B cell (primary cell): ENCODE measurements around the gene TXNRD1. TPM values are rescaled to one million over a fixed set of nuclear protein-coding genes. Genes with fewer than 3 reads are reported as not detected.

ENCODE experiments used
- ATAC-seq: fragments of 200-7000 bp; cut with Tn5 transposase; one replicate; pipeline ENCODE4 v1.10.0; 2021; ENCODE audit warnings: low read depth, mild to moderate bottlenecking, moderate number of reproducible peaks, moderate library complexity
- CTCF ChIA-PET: fragments of 350-600 bp; sonication (Branson Sonifier 250); formaldehyde crosslinking; loops from one replicate; lab custom pipeline; 2021; ENCODE audit warnings: antibody characterized with exemption, inconsistent platforms; lab: Charles Lee
- POLR2A ChIA-PET: fragments of 350-600 bp; sonication (Branson Sonifier 250); formaldehyde crosslinking; loops from one replicate; lab custom pipeline; 2021; ENCODE audit warnings: antibody characterized with exemption; lab: Charles Lee
- DNase-seq: peaks from one replicate; pipeline ENCODE4 v3.0.0; 2013
- H2AFZ ChIP-seq: 2 replicates; pipeline ENCODE4 v1.6.1; 2012; ENCODE audit warnings: mild to moderate bottlenecking, low read depth, low read length; ENCODE audit not compliant: insufficient read depth, poor library complexity, severe bottlenecking
- H3K27ac ChIP-seq, 2 donors: 1 replicate in 1 of 2; 2 replicates in 1 of 2; pipeline ENCODE4 v1.5.1; 2012 to 2013; ENCODE audit warnings: low read length in 2 of 2, mild to moderate bottlenecking in 2 of 2, moderate library complexity in 1 of 2
- H3K27me3 ChIP-seq, 4 experiments: fragments of 200-600 bp in 1 of 4; sonication (generic) in 1 of 4; replicated peaks in 1 of 4; 1 replicate in 2 of 4; 2 replicates in 2 of 4; pipeline versions ENCODE4 v1.6.1 to v1.7.0; 2013 to 2016; ENCODE audit warnings: low read length in 3 of 4, mild to moderate bottlenecking in 2 of 4, mixed read lengths in 1 of 4, moderate library complexity in 1 of 4; ENCODE audit not compliant: insufficient read depth in 4 of 4, control insufficient read depth in 3 of 4; ENCODE audit errors: control extremely low read depth in 1 of 4
- H3K36me3 ChIP-seq, 2 experiments: replicated peaks in 1 of 2; 1 replicate in 1 of 2; 2 replicates in 1 of 2; pipeline versions ENCODE4 v1.6.1 to v1.7.1; 2013; ENCODE audit warnings: low read length in 1 of 2; ENCODE audit not compliant: insufficient read depth in 2 of 2, control insufficient read depth in 1 of 2; ENCODE audit errors: control extremely low read depth in 1 of 2, extremely low read depth in 1 of 2
- H3K4me1 ChIP-seq, 2 donors: fragments of 200-600 bp in 1 of 2; sonication (generic) in 1 of 2; 1 replicate in 1 of 2; 2 replicates in 1 of 2; pipeline versions ENCODE4 v1.5.1 to v1.6.1; 2013 to 2017; ENCODE audit warnings: low read length in 2 of 2; ENCODE audit not compliant: control insufficient read depth in 2 of 2, insufficient read depth in 2 of 2
- H3K4me2 ChIP-seq: replicated peaks from 2 replicates; pipeline ENCODE3; 2012; ENCODE audit warnings: mild to moderate bottlenecking, low read depth, low read length; ENCODE audit not compliant: poor library complexity, severe bottlenecking
- H3K4me3 ChIP-seq, 5 experiments: fragments of 200-600 bp in 1 of 5; sonication (generic) in 1 of 5; 1 replicate in 3 of 5; 2 replicates in 2 of 5; pipeline versions ENCODE4 v1.5.1 to v1.7.0; 2011 to 2016; ENCODE audit warnings: low read length in 4 of 5, mild to moderate bottlenecking in 4 of 5, low read depth in 2 of 5, control low read depth in 1 of 5, moderate library complexity in 1 of 5; ENCODE audit not compliant: insufficient read depth in 1 of 5; ENCODE audit errors: control extremely low read depth in 1 of 5, extremely low read depth in 1 of 5
- H3K79me2 ChIP-seq: fragments of 200-600 bp; sonication (generic); one replicate; pipeline ENCODE4 v1.6.0; 2016; ENCODE audit warnings: low read length; ENCODE audit not compliant: control insufficient read depth, insufficient read depth
- H3K9ac ChIP-seq: fragments of 200-600 bp; sonication (generic); 2 replicates; pipeline ENCODE4 v1.6.1; 2017; ENCODE audit warnings: mild to moderate bottlenecking, low read length, moderate library complexity
- H3K9me3 ChIP-seq, 3 donors: one replicate each; pipeline versions ENCODE4 v1.6.1 to v1.7.1; 2013; ENCODE audit warnings: low read length in 2 of 3; ENCODE audit not compliant: control insufficient read depth in 2 of 3, insufficient read depth in 1 of 3; ENCODE audit errors: control extremely low read depth in 1 of 3
- H4K20me1 ChIP-seq: 2 replicates; pipeline ENCODE4 v1.6.0; 2012; ENCODE audit warnings: mild to moderate bottlenecking, low read length; ENCODE audit not compliant: insufficient read depth, control insufficient read depth, poor library complexity, severe bottlenecking
- H3K27ac Mint-ChIP-seq: one replicate; pipeline ENCODE4 v1.8.0; 2021; ENCODE audit warnings: mixed read lengths
- H3K27me3 Mint-ChIP-seq: one replicate; pipeline ENCODE4 v1.8.0; 2021; ENCODE audit warnings: mixed read lengths
- H3K4me1 Mint-ChIP-seq: one replicate; pipeline ENCODE4 v1.8.0; 2021; ENCODE audit warnings: mixed read lengths
- H3K4me3 Mint-ChIP-seq: one replicate; pipeline ENCODE4 v1.8.0; 2021; ENCODE audit warnings: mixed read lengths
- H3K9me3 Mint-ChIP-seq: one replicate; pipeline ENCODE4 v1.8.0; 2022; ENCODE audit warnings: mixed read lengths; ENCODE audit not compliant: insufficient read depth
- CTCF ChIP-seq: fragments of 200-600 bp; IDR thresholded peaks from one replicate; pipeline ENCODE4 v1.8.0; 2022; ENCODE audit warnings: antibody characterized with exemption, mild to moderate bottlenecking
- EZH2 ChIP-seq: IDR thresholded peaks from 2 replicates; pipeline ENCODE4 v1.6.1; 2012; ENCODE audit warnings: borderline replicate concordance, low read depth, mild to moderate bottlenecking, moderate library complexity, low read length; ENCODE audit not compliant: insufficient read depth, poor library complexity, severe bottlenecking
- WGBS: methylation state at CpG from one replicate; pipeline ENCODE4 v1.1.5; 2013; ENCODE audit warnings: missing lambda C conversion rate; ENCODE audit not compliant: insufficient coverage; 5-methylcytosine and 5-hydroxymethylcytosine counted together
- intact Hi-C: fragments of 100-400 bp; cut with micrococcal nuclease; formaldehyde crosslinking; loops from one replicate; pipeline ENCODE4 v1.10.0; 2022
- polyA plus RNA-seq: library from polyadenylated mRNA; depleted of rRNA; stranded (reverse); fragments of >200 nt; gene quantifications from 2 replicates; pipeline ENCODE4 v1.2.3, GENCODE V29; 2012
- total RNA-seq, 2 donors: library from RNA; stranded (reverse); fragments of 120-200 nt in 1 of 2; gene quantifications; 1 replicate in 1 of 2; 2 replicates in 1 of 2; pipeline versions ENCODE4 v1.2.3 to v1.2.4, GENCODE V29; 2013 to 2022

Gene TXNRD1
- total and polyA plus RNA-seq, 2 donors (not counting 1 experiment from before 2014, with no cell fraction given) = 10.1 to 44.6 TPM

GRCh38 chr12:104353012-104353981 is 137.7 kb downstream of the TXNRD1 start:
- H2AFZ ChIP-seq = no peak overlapping the region
- ATAC-seq = no peak
- H3K9me3 Mint-ChIP-seq = no peaks in the 10 kb centered on the region
- CTCF ChIA-PET = interaction anchor here (0.6 to 0.7 kb wide), 2 partner anchors 111 to 187 kb away, joined by 3 to 6 read pairs; no protein-coding TSS in a partner anchor
- H3K27ac Mint-ChIP-seq = no peak overlapping the region
- H3K4me1 Mint-ChIP-seq = no peaks in the 10 kb centered on the region
- 83% methylated on average over 7 of the region's 17 CpGs for WGBS
- H3K36me3 ChIP-seq = peaks cover 0 to 22% of the 10 kb centered on the region in 2 experiments
- no peaks in the 10 kb centered on the region for H4K20me1 ChIP-seq
- TF ChIP-seq EZH2 (no peak), CTCF (no peak)
- H3K9me3 ChIP-seq = no peaks in the 10 kb centered on the region
- H3K9ac ChIP-seq = no peak overlapping the region
- no peak overlapping the region for H3K4me3 ChIP-seq
- DNase-seq = no peak
- no peaks in the 10 kb centered on the region for H3K79me2 ChIP-seq
- no peak overlapping the region for H3K4me3 Mint-ChIP-seq
- no peaks in the 10 kb centered on the region for H3K4me1 ChIP-seq
- no peaks in the 10 kb centered on the region for H3K27me3 ChIP-seq
- POLR2A ChIA-PET = interaction anchor here (0.6 kb wide), 1 partner anchor 280 kb away, joined by 6 read pairs; no protein-coding TSS in a partner anchor
- intact Hi-C loops = no loop called here
- no peaks in the 10 kb centered on the region for H3K27me3 Mint-ChIP-seq
- no peak overlapping the region for H3K4me2 ChIP-seq
- no peak overlapping the region for H3K27ac ChIP-seq
